Measurements from ENCODE around the gene SH3RF1.

GRCh38 chr4:169220447-169220846 lies 50.3 kb downstream of the SH3RF1 start:
- TF ChIP-seq POLR2A (IDR thresholded peaks at IDR 0.05; ENCODE audit: low read depth, low read length), result no peak
- no peak for TF ChIP-seq TAF1 (IDR thresholded peaks at IDR 0.05; ENCODE audit: low read depth, low read length)
- TF ChIP-seq POLR2AphosphoS5 (IDR thresholded peaks at IDR 0.05; ENCODE audit: low read depth, low read length), result no peak
- TF ChIP-seq SPI1 (IDR thresholded peaks at IDR 0.05; ENCODE audit: low read depth, low read length), result no peak
- TF ChIP-seq PAX5 (IDR thresholded peaks at IDR 0.05; ENCODE audit: insufficient read depth, low read length, severe bottlenecking), result no peak

Data from GM12891 (cell line).